Measurements from ENCODE around the gene LRRC7.

LRRC7 gene

DNA sequence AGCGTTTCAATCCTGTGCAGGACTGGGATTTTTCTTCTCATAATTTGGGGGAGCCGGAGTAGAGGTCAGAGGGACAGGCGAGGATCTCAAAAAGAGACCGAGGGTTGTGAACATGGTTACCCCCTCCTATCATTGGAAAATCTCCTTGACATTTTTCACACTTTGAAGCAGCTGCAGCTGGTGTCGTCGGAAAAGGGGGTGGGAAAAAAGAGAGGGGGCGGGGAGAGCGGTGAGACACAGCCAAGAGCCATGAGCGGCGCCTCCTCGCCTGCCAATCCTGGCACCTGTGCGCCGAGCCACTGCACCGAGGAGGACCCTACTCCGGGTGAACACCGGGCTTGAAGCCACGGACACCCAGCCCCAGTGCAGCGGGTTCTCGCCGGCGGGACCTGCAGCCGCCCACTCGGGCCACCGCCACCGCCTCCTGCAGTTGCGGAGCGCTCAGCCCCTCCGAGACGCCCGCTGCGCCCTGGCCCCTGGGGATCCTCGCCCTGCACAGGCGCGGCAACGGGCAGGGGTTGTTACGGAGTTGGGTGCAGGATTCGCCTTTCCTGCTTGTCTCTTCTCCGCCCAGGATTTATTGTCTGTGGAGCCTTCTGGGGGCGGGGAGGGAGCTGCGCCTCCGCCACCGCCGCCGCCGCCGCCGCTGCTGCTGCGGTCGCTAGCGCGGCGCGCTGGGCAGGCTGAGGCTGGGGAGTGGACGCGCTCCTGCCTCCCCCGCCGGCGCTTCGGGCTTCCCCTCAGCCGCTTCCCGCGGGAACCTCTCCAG lies at the start of gene LRRC7:
TSS of gene LRRC7 (plus strand) at position 271 of the 769 bp plus-strand sequence. CDS start 718 bp downstream, outside the sequence.
- peak; percentile 82 for DNase-seq

DNA sequence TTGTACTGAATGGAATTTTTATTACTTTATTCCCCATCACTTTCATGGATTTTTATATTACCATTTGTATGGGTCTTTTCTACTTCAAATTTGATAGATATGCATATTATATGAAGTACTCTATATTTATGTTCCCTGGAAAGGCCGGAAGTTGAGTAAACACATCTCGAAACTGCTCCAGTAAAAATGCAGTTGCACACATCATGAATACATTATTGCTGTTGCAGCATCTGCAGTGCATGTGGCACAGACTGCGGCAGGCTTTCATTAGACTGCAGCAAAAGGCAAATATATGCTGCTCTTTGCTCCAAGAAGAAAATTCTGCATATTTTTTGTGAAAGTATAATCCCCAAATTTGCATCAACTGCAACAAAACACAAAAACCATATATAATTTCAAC lies 48.7 kb upstream of the LRRC7 start:
- DNase-seq, result no peak

DNA sequence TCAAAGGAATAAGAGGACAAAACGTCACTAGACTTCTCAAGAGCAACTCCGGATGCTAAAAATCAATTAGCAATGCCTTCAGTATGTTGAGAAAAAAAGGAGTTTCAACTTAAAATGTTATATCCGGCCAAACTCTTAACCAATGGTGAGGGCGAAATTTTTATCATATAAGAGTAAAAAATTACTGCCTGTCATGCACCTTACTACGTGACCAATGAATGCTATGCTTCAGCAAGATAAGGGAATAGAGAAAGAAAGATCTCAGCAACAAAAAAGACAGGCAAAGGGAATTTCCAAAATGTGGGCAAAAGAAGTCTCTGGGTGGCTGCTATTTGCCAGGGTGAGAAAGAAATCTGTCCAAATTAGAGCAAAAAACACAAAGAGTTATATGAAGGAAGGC lies 47.4 kb upstream of the LRRC7 start:
- DNase-seq, result no peak

DNA sequence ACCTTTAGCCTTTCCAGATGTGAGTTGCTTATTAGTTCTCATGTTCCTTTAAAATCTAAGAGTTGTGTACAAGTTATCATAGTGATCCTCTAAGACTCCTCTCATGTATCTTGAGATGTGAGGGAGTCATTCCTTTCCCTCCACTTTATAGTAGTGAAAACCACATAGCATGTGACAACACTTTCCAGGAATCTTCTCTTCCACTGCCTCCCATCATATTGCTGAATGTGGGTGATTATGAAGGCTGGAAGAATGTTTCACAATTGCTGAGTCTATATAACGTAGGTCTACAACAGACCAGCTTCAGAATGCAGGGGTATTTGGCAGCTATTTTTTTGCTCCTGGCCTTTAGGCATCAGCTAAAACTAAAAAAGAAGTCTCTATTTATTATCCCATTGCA lies 44.7 kb upstream of the LRRC7 start:
- DNase-seq, result no peak

DNA sequence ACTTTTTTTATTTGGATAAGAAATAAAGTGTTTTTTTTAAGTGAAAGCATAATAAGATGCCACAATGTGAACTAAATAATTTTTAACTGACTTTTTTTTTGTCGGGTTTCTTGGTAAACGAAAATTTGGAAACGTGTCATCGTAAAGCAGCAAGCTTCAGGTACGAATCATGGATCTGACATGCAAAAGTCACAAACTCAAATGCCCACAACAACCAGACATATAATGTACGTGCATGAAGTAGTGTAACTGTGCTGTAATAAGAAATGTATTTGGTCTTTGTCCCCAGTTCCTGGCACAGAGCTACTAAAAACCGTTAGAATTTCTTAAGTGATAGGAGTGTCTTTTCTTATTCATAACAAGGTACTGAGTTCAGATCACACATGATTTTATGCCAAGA lies 44.3 kb upstream of the LRRC7 start:
- DNase-seq, result no peak

DNA sequence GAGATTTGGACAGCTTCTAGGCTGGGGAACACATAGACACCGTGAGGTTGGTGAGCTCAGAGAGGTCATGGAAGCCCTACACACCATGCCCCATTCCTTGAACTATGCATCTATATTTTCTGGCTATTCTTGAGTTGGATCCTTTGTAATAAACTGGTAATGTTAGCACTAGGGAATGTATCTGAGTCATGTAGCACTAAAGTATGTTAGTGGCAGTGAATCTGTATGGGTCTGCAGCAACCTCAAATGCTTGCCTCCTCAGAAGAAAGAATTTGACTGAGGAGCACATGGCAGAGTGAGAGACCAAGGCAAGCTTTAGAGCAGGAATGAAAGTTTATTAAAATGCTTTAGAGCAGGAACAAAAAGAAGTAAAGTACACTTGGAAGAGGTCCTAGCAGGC lies 43.7 kb upstream of the LRRC7 start:
- DNase-seq, result no peak

DNA sequence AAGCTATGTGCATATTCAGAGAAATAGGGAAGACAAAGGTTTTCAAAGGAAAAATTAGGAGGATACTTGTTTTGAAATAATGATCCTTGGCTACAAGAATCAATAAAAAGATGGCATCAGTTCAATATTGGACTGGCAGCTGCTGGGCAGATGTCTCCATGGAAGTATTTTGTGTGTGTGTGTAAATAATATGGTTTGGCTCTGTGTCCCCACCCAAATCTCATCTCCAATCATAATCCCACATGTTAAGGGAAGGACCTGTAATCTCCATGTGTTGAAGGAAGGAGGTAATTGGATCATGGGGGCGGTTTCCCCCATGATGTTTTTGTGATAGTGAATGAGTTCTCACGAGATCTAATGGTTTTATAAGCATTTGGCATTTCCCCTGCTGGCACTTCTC lies 40.4 kb upstream of the LRRC7 start:
- DNase-seq, result peak; percentile 76

DNA sequence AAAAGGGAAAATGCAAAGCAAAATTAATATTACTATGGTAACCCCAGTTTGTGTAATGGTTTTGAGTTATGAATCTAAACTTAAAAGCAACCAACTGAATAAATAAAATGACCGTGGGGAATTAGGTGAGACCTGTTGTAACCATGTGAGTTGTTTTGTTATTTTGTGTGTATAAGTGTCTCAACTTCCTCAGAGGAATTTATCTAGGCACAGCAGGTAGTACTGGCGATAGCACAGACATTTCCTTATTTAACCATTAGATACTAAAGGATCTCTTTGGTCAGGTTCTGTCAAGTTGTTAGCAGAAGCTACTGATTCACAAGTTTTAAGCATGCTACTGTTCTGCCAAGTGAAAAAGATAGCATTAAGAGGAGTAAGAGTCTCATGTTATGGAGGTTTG lies 39.3 kb upstream of the LRRC7 start:
- DNase-seq, result no peak

DNA sequence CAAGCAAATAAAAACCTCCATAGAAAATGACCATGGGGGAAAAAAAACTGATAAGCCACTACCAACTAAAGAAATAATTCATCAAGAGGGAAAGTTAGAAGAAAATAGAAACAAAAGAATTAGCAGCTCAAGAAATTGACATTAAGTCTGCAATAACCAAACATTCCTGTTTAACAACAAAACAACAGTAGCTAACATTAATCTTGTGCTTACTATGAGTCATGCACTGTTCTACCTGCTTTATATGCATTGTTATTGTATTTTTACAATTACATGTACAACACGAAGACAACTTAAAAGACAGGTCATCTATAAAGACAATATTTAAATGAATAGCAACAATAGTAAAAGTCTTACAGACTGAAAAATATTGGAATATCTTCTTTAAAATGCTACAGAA lies 34.4 kb upstream of the LRRC7 start:
- no peak for DNase-seq

DNA sequence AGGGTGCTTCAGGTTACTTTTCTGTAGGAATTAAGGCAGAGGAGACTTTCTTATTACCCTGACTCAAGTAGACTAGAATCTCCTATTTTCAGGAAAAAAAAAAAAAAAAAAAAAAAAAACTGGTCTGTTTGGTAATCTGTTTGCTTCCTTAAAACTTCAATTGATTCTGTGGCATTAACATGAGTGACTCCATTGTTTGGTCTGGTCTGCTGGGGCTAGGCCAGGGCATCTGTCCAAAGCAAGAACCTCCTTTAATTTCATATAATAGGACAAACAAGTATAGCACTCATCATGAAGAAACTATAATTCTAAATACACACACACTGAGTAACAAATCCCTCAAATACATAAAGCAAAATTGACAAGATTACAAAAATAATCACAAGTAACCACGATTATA lies 32.9 kb upstream of the LRRC7 start:
- peak; percentile 35 for DNase-seq

DNA sequence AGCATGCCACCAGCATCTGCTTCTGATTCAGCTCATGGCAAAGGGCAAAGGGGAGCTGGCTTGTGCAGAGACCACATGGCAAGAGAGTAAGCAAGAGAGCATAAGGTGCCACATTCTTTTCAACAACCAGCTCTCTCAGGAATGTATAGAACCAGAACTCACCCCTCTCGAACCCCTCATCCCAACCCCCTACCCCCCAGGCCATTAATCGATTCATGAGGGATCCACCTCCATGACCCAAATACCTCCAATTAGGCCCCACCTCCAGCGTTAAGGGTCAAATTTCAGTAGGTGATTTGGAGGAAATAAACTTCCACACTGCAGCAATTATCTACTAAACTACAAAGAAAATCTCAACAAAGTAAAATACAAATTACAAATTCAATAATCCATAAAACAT lies 32.2 kb upstream of the LRRC7 start:
- DNase-seq, result no peak

DNA sequence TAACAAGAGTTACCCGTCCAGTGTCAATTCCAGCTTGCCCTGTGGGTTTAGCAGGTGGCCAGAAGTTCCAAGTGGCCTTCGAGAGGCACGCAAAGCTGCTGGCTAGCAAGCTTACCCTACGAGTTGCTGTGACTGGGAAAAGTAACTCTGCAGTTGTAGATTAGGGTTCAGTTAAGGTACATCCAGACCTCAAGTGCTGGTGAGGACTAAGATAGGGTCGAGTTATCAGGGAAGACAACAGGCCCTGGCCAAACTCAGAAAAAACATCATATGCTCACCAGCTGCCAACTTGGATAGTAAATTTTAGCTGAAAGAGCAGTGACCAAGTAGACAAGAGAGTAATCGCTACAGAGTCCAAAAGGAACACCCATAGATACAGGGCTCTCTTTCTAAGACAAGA lies 27.7 kb upstream of the LRRC7 start:
- DNase-seq, result no peak

DNA sequence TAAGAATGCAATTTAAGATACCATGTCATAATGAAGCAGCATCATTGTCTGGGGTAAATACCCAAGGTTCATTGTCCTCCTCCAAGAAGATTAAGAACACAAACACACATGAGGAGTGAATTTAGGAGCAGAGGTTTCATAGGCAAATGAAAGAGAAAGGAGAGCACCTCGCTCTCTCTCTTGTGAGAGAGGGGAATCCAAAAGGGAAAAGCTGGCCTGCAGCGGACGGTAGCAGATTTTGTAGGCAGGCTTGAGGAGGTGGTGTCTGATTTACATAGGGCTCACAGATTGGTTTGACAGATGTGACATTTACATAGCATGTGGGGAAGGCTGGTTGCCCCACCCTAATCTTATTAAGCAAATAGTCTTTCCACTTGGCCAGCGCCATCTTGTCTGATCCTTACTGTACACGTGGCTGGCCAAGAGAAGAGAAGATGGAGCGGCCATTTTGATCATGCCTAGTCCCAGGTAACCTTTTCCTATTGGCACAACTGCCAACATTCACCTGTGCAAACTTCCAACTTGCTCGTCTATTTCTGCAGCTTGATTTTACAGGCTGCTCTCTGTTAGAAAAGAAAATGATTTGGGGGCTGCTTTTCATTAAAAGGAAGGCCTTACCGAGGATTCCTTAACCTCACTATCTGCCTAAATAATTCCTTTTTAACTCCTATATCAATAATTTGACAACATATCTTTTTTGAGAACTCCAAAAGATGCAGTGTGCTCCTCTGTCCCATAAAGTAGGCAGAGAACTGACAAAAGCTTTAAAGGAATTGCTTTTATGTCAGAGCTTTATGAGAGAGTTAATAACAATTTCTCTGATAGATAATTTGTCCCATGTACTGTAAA lies 16.0 kb upstream of the LRRC7 start:
- no peak for DNase-seq

DNA sequence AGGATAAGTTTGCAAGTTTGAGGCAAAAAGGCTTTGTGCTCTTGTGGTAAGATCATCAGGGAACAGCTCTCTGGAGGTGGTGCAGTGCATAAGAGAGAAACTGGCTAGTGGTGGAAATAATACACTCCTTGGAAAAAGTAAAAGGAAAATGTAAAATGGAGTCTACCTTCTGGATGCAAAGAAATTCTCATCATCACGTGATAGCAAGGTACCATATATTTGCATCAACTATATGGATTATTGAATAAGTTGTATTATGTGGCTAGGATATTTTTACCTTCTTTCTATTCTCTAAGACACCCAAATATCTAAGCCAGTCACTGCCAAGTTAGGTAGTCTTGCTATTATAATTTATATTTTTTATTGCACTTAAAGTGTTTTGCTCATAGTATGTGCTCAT lies 14.0 kb upstream of the LRRC7 start:
- no peak for DNase-seq

DNA sequence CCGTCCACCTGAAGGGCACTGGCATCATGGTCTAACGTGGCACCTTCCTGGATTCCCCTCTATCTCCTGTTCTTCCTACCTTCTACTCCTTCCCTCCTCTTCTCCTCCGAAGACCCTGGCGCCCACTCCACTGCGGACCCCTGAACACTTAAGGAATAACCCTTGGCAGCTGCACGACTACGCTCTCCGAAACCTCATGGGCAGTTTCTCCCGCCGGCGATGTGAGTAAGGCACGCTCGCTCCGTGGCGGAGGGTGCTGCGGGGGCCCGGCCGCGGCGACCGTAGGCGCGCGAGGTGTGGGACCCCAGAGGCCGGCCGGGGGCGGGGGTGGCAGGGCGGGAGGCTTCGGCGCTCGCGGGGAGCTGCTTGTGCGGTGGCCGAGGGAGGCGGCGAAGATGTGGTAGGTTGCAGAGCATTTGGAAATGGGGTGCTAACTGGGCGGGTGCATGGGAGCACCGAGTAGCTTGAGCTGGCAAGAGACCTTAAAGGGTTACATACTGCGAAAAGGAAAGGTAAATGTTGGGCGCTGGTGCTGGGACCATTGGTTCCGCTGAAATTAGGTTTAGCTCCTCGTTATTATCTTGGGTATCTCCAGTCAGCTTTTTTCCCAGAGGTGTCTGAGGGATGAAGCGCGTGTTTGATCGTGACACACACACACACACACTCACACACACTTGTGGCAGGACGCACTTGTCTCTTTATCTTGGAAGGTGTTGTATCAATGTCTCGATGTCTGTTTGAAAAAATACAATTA lies 876 bp downstream of the LRRC7 start:
- no peak for DNase-seq

DNA sequence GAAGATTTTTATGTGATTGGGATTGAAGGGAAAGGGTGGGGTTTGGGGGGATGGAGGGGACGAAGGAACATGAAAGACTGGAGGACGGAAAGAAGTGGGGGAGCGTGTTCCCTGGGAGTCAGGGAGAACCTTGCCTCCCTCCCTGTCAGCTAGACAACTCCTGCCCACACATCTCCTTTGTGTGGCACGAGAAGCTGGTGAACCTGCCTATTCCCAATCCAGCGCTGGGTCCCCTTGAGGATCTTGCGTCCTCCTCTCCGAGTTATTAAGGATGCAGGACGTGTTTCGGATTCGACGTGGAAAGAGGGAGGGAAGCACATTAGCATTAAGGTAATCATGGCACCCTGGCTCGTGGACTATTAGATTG lies 1.4 kb downstream of the LRRC7 start:
- DNase-seq, result no peak

DNA sequence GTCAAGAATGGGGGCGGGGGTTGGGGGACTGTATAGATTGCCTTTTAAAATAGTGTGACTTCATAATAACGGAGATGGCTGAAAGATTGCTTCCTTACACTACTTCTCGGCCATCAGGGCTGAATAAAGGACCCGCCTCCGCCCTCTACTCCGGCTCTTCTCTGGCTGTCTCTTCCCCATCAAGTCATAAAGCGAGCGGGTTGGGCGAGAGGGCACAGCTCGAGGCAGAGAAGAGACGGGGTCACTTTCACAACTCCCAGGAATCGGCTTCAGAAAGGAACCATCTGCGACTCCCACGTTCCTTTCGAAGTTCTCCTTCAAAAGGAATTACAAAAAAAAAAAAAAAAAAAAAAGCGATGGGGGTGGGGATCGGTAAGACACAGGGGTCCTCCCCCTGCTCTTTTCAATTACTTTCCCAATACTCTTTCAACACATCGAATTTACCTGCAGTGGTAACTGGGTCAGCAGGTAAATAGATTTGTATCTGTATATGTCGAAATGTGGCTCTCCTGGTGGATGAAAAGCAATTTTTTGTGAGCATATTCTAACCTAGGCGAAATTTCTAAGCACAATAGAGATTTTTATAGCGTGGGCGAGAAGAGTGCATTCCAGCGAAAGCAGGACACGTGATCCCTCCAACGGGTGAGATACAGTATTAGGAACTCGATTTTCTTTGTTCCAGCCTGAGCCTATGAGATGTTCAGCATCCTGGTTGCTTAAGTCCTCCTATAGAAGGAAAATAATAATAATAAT lies 2.0 kb downstream of the LRRC7 start:
- no peak for DNase-seq

DNA sequence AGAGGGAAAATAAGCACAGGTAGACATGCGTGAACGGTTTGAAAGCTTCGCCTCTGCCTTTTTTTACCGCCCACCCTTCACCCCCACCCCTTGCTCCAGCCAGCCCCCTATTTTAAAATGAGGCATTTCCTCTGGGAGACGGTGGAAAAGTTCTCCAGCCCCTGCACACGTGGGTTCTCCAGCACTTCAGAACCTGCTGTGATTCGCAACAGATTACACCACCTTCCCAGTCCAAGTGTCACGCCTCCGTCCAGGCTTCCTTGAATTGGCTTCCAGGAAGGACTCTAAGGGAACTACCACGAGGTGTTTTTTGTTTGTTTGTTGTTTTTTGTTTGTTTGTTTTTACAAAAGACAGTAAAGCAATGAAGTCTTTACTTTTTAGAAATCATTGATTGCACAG lies 2.6 kb downstream of the LRRC7 start:
- DNase-seq, result peak; percentile 45

DNA sequence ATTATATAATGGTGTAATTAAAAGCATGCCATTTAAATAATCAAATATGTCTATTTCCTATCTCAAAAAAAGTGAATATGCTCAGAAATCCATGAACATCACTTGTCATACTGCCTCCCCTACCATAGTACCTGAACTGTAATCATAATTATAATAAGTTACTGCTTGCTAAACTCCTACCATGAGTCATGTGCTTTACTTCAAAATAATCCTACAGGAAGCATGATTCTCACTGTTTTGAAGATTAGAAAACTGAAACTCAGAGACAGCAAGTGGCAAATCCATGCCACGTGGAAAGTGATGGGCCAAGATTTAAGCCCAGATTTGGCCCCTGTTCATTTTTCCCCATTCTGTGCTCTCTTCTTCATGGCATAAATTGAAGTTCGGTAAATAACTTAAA lies 5.2 kb downstream of the LRRC7 start:
- DNase-seq, result no peak

DNA sequence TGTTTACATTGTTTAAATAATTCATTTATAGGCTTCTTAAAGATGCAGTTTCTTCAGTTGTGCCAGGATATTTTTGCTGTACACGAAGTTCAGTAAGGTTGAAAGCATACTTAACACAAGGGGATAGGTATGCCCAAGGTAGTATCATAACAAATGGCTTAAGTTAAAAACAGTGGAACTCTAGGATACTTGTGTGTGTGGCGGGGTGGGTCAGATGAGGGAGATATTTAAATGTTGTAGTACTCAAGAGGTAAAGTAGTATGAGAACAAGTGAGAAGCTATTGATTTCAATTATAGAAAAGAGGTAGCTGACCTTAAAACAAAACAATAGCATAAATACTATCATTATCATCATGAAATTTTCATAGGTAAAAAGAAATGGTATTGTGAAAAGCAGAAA lies 6.2 kb downstream of the LRRC7 start:
- DNase-seq, result no peak

DNA sequence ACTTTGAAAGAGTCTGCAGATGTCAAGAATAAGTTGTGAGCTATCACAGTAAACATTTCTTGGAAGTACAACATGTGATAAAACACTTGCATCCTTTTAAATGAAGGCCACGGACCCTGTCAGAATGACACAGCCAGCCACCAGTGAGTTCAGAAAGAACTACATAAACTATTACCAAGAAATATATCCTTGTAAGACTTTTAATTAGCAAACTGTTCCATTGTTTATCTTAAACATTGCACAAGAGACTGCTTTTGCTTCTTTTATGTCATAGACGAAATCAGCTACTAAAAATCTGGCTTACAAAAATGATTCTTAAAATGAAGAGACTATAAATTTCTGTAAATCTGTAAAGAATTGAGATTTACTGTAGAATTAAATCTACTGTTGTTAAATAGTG lies 17.9 kb downstream of the LRRC7 start:
- DNase-seq, result no peak

DNA sequence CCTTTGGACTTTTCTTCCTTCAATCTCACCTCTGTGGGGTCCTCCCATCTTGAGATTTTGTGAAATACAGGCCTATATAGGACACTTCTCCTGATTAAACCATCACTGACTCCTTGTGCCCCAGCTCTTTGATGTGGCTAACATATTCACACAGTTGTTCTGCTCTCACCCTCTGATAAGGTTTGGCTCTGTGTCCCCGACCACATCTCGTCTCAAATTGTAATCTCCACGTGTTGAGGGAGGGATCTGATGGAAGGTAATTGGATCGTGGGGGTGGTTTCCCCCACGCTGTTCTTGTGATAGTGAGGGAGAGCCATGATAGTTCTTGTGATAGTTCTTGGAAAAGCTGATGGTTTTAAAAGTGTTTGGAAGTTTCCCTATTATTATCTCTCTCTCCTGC lies 19.7 kb downstream of the LRRC7 start:
- DNase-seq, result no peak

DNA sequence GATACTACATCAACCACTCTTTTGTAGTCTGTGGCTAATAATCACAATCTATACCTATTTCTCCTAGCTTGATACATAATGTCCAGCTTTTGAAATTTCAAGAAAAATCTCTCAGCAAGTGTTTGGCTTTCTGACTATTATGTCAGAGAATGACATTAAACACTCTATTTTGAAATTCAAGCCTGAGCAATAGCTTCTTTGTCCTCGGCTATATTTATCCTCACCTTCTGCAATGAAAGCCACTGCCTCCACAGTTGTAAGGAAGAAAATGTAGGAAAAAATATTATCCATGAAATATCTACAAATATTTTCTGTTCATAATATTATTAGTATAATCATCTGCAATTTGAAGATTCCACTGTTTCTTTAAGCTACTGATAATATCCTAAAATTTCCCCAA lies 22.1 kb downstream of the LRRC7 start:
- no peak for DNase-seq

Data from NCI-H2029 (cell line).